ENCODE results near the gene TMEM109. TPM values are rescaled to one million over a fixed set of nuclear protein-coding genes. Genes with fewer than 3 reads are reported as not detected.

The TMEM109 gene
- total RNA-seq, 2 donors from 2014 or later, result 35.0 to 53.4 TPM

DNA sequence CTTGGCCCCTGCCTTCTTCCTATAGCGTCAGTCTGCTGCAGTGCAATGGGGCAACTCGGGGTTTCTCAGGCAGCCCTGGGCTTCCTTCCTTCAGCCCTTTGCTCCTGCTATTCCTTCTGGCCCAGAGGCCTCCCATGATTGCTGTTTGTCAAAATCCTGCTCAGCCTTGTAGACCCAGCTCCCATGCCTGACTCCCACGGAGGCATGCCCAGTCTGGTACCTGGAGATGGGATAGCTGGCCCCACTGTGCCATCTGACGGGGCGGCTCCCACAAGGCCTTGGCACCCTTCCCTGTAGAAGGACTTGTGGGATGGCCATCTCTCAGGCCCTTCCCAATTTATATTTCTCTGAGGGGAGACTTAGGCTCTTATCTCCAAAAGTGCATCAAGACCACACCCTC, 56.9 kb downstream of the TMEM109 start:
- Histone ChIP-seq H3K9me3 (no peaks in the 10 kb centered on the region), H3K4me3 (no peak overlapping the region), H3K27me3 (no peaks in the 10 kb centered on the region), H3K4me1 (no peaks in the 10 kb centered on the region), H3K27ac (no peak overlapping the region), H3K36me3 (no peaks in the 10 kb centered on the region), H3K9ac (ENCODE audit: low read depth in 2 of 2, low read length in 2 of 2) (no peak overlapping the region)
- intact Hi-C loops (cut with DNase I), result loop anchor here (2.0 kb wide), 1 partner anchor 158 kb away; no protein-coding TSS in a partner anchor
- TF ChIP-seq, protein P1, sequence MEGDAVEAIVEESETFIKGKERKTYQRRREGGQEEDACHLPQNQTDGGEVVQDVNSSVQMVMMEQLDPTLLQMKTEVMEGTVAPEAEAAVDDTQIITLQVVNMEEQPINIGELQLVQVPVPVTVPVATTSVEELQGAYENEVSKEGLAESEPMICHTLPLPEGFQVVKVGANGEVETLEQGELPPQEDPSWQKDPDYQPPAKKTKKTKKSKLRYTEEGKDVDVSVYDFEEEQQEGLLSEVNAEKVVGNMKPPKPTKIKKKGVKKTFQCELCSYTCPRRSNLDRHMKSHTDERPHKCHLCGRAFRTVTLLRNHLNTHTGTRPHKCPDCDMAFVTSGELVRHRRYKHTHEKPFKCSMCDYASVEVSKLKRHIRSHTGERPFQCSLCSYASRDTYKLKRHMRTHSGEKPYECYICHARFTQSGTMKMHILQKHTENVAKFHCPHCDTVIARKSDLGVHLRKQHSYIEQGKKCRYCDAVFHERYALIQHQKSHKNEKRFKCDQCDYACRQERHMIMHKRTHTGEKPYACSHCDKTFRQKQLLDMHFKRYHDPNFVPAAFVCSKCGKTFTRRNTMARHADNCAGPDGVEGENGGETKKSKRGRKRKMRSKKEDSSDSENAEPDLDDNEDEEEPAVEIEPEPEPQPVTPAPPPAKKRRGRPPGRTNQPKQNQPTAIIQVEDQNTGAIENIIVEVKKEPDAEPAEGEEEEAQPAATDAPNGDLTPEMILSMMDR (IDR thresholded peaks at IDR 0.05), result no peak
- no peak for DNase-seq

DNA sequence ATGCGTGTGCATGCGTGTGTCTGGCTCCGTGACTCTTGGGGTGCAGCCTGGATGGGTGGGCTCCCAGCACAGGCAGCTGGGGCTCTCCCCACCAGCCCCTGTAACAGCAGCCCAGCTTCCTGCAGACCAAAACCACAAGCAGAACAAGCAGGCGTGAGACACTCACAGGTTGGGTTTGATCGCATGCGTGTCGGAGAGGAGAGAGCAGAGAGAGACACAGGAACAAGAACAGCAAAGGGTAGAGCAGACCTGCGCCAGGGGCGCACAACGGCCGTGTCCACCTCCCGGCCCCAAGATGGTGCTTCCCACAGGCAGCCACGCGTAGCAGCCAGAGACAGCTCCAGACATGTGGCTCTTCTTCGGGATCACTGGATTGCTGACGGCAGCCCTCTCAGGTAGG, 57.6 kb downstream of the TMEM109 start, which contains the start of gene CD6:
Gene CD6 (plus strand): TSS at position 161 of the 400 bp plus-strand sequence. CDS start 186 bp downstream, at position 347.
- Histone ChIP-seq H3K4me3 (peak within 1 kb of the TSS; percentile 16), H3K9me3 (no peaks in the 10 kb centered on the region), H3K27me3 (no peaks in the 10 kb centered on the region), H3K9ac (ENCODE audit: low read depth in 2 of 2, low read length in 2 of 2) (peak within 1 kb of the TSS; percentile 31 to 35), H3K27ac (peak within 1 kb of the TSS; percentile 21), H3K36me3 (no peaks in the 10 kb centered on the region), H3K4me1 (no peaks in the 10 kb centered on the region)
- no peak for DNase-seq
- intact Hi-C loops (cut with DNase I), result loop anchor here (2.0 kb wide), 1 partner anchor 157 kb away; no protein-coding TSS in a partner anchor
- TF ChIP-seq, protein P1 (IDR thresholded peaks at IDR 0.05), result no peak

- no peak for DNase-seq
- Histone ChIP-seq H3K4me3 (peak overlapping the region; percentile 16), H3K4me1 (no peaks in the 10 kb centered on the region), H3K27me3 (no peaks in the 10 kb centered on the region), H3K9ac (ENCODE audit: low read depth in 2 of 2, low read length in 2 of 2) (peak overlapping the region in 1 of 2 donors; percentile 31), H3K27ac (peak overlapping the region; percentile 21), H3K36me3 (no peaks in the 10 kb centered on the region), H3K9me3 (no peaks in the 10 kb centered on the region)
- intact Hi-C loops (cut with DNase I), result no loop called here
- TF ChIP-seq, protein P1 (IDR thresholded peaks at IDR 0.05), result no peak
Measured at GRCh38 chr11:60972182-60973030, 58.4 kb downstream of the TMEM109 start.

Other genes with a start within 250 kb of the TMEM109 start
- 10 to 100 TPM in 1 of 2 donors, 1 to 10 TPM in 1; 6.3 to 24.0 TPM for gene MS4A8, start 214.5 kb upstream of the TMEM109 start, total RNA-seq
- gene MS4A18, start 189.4 kb upstream of the TMEM109 start, total RNA-seq, result not detected
- gene MS4A15, start 157.3 kb upstream of the TMEM109 start, total RNA-seq, result under 1 TPM in 1 of 2 donors, not detected in 1; 0.13 TPM
- under 1 TPM; 0.10 to 0.66 TPM for gene MS4A10, start 128.8 kb upstream of the TMEM109 start, total RNA-seq
- 10 to 100 TPM; 10.9 to 32.1 TPM for gene CCDC86, start 72.0 kb upstream of the TMEM109 start, total RNA-seq
- gene PTGDR2, start 58.2 kb upstream of the TMEM109 start, total RNA-seq, result 1 to 10 TPM; 3.7 to 4.7 TPM
- gene ZP1, start 46.6 kb upstream of the TMEM109 start, total RNA-seq, result under 1 TPM in 1 of 2 donors, not detected in 1; 0.35 TPM
- gene PRPF19, start 7.6 kb upstream of the TMEM109 start, total RNA-seq, result 100 to 1,000 TPM in 1 of 2 donors, 10 to 100 TPM in 1; 59.3 to 172 TPM
- gene TMEM132A, start 10.3 kb downstream of the TMEM109 start, total RNA-seq, result 10 to 100 TPM; 12.3 to 20.7 TPM
- 10 to 100 TPM in 1 of 2 donors, 1 to 10 TPM in 1; 6.6 to 14.4 TPM for gene SLC15A3, start 38.0 kb downstream of the TMEM109 start, total RNA-seq
- gene CD6, start 57.5 kb downstream of the TMEM109 start, total RNA-seq, result 1 to 10 TPM; 3.0 to 3.8 TPM
- gene CD5, start 188.3 kb downstream of the TMEM109 start, total RNA-seq, result 1 to 10 TPM; 2.1 to 2.4 TPM
- gene VPS37C, start 247.3 kb downstream of the TMEM109 start, total RNA-seq, result 10 to 100 TPM; 26.8 to 35.4 TPM